ENCODE measurements around the gene ALDH3B1. TPM values are rescaled to one million over a fixed set of nuclear protein-coding genes. Genes with fewer than 3 reads are reported as not detected.

Gene ALDH3B1
- total RNA-seq, 1 experiment from 2014 or later, result not detected

- H3K56ac ChIP-seq (ENCODE audit: insufficient read length, low read depth, low read length), result no peak overlapping the region
- no peak for TF ChIP-seq CTCF (conservative IDR thresholded peaks at IDR 0.05)
- H4K5ac ChIP-seq (ENCODE audit: insufficient read length, low read depth, low read length), result no peak overlapping the region
- no peak overlapping the region for H3K4ac ChIP-seq (ENCODE audit: low read depth, low read length)
- no peaks in the 10 kb centered on the region for H3K23me2 ChIP-seq (ENCODE audit: insufficient read length, low read depth, low read length, poor library complexity, severe bottlenecking)
- no peaks in the 10 kb centered on the region for H3K79me2 ChIP-seq (ENCODE audit: insufficient read depth, low read length)
- H2BK12ac ChIP-seq (ENCODE audit: insufficient read length, low read depth, low read length), result no peak overlapping the region
- no peak overlapping the region for H4K8ac ChIP-seq (replicated peaks; ENCODE audit: insufficient read length, low read depth, low read length)
- H2BK5ac ChIP-seq (ENCODE audit: insufficient read length, low read length), result no peak overlapping the region
- H3K9me3 Mint-ChIP-seq, result peaks cover 0 to 5% of the 10 kb centered on the region in 2 experiments; a peak in 1 of 5 replicates
- H3K27me3 ChIP-seq (ENCODE audit: insufficient read depth, low read length), result no peaks in the 10 kb centered on the region
- H3K4me3 Mint-ChIP-seq, result no peak overlapping the region; a peak in 2 of 5 replicates
- 0 out of 7 replicates have a peak overlapping the region, but pooled peaks of 1 of the 3 experiments have one; percentile 28 for H3K27ac Mint-ChIP-seq
- H3K36me3 Mint-ChIP-seq (ENCODE audit: insufficient read depth in 1 of 3, low read depth in 3 of 3), result no peaks in the 10 kb centered on the region
- H3T11ph ChIP-seq (ENCODE audit: low read length), result no peak overlapping the region
- no peaks in the 10 kb centered on the region; the same call in 1 of the 2 replicates for H3K4me1 ChIP-seq (ENCODE audit: insufficient read depth, low read length)
- WGBS (ENCODE audit: extremely low coverage, insufficient read length, low lambda C conversion rate), result no CpG with 5 or more reads among the region's 27 CpGs
- H2BK20ac ChIP-seq (ENCODE audit: low read depth, low read length, poor library complexity, severe bottlenecking), result no peak overlapping the region
- H3K4me1 Mint-ChIP-seq, result peaks cover 20 to 43% of the 10 kb centered on the region in 2 experiments
- no peak overlapping the region for H3K27ac ChIP-seq (ENCODE audit: insufficient read length, low read depth, low read length)
- H3K18ac ChIP-seq (ENCODE audit: insufficient read length, low read depth, low read length), result no peak overlapping the region
- no peaks in the 10 kb centered on the region for H3K79me1 ChIP-seq (ENCODE audit: insufficient read depth, low read depth, low read length, poor library complexity, severe bottlenecking)
- no peak overlapping the region for H3K14ac ChIP-seq (ENCODE audit: insufficient read depth, low read length)
- H3K9me3 ChIP-seq (ENCODE audit: control insufficient read depth, low read depth, low read length), result no peaks in the 10 kb centered on the region
- no peak overlapping the region for H2BK15ac ChIP-seq (ENCODE audit: low read depth, low read length)
- H3K9ac ChIP-seq (ENCODE audit: extremely low read depth, insufficient read length, low read length), result no peak overlapping the region
- H3K27me3 Mint-ChIP-seq (ENCODE audit: low read depth), result peaks cover 2% of the 10 kb centered on the region
- H3K23ac ChIP-seq (ENCODE audit: insufficient read length, low read depth, low read length), result no peak overlapping the region
- DNase-seq, result no peak
- H4K91ac ChIP-seq (ENCODE audit: insufficient read length, low read depth, low read length), result no peak overlapping the region
- no peak overlapping the region for H2BK120ac ChIP-seq (ENCODE audit: low read depth, low read length, poor library complexity, severe bottlenecking)
- H3K4me2 ChIP-seq (ENCODE audit: insufficient read depth, insufficient read length, low read length), result no peak overlapping the region
- H2AFZ ChIP-seq (ENCODE audit: low read length), result no peak overlapping the region
- H4K20me1 ChIP-seq (ENCODE audit: control insufficient read depth, insufficient read depth, insufficient read length), result no peaks in the 10 kb centered on the region
- no peak overlapping the region for H2AK5ac ChIP-seq (ENCODE audit: insufficient read length, low read length)
Measured at GRCh38 chr11:68008381-68009337, 1.5 kb upstream of the ALDH3B1 start.

Data from H9 (cell line).